Fibroblast of lung (primary cell): ENCODE data around the gene CD58. TPM values are rescaled to one million over a fixed set of nuclear protein-coding genes. Genes with fewer than 3 reads are reported as not detected.
A peak's percentile ranks its signal among the peaks of the same experiment; 100 is the strongest.

ENCODE experiments used
- DNase-seq, 2 donors: peaks; one replicate each; pipeline versions ENCODE4 v3.0.0 to v3.0.0-alpha.2; 2010; ENCODE audit warnings: low read depth in 2 of 2
- H2AFZ ChIP-seq: 2 replicates; pipeline ENCODE4 v1.5.1; 2012; ENCODE audit warnings: low read length, control low read depth, inconsistent platforms
- H3K27ac ChIP-seq: 2 replicates; pipeline ENCODE4 v1.5.1; 2011; ENCODE audit warnings: low read length, control low read depth; ENCODE audit not compliant: insufficient read depth
- H3K27me3 ChIP-seq: 2 replicates; pipeline ENCODE4 v1.5.1; 2011; ENCODE audit warnings: mild to moderate bottlenecking, low read length; ENCODE audit not compliant: control insufficient read depth, insufficient read depth
- H3K36me3 ChIP-seq: 2 replicates; pipeline ENCODE4 v1.5.1; 2011; ENCODE audit warnings: low read length; ENCODE audit not compliant: control insufficient read depth, insufficient read depth
- H3K4me1 ChIP-seq: 2 replicates; pipeline ENCODE4 v1.5.1; 2011; ENCODE audit warnings: low read length; ENCODE audit not compliant: control insufficient read depth, insufficient read depth; ENCODE audit errors: extremely low read depth
- H3K4me2 ChIP-seq: 2 replicates; pipeline ENCODE4 v1.5.1; 2011; ENCODE audit warnings: low read length, control low read depth; ENCODE audit not compliant: insufficient read depth; ENCODE audit errors: extremely low read depth
- H3K4me3 ChIP-seq, 4 experiments: fragments of 200-600 bp in 1 of 4; sonication (generic) in 1 of 4; replicated peaks in 1 of 4; 2 replicates each; pipeline ENCODE4 v1.5.1; 2011 to 2016; ENCODE audit warnings: low read length in 4 of 4, low read depth in 3 of 4, mild to moderate bottlenecking in 3 of 4, control low read depth in 2 of 4, inconsistent platforms in 1 of 4, mixed read lengths in 1 of 4; ENCODE audit not compliant: insufficient read depth in 1 of 4; ENCODE audit errors: control extremely low read depth in 1 of 4
- H3K79me2 ChIP-seq: 2 replicates; pipeline ENCODE4 v1.5.1; 2012; ENCODE audit warnings: mild to moderate bottlenecking, low read length, inconsistent platforms; ENCODE audit not compliant: control insufficient read depth, insufficient read depth
- H3K9ac ChIP-seq: 2 replicates; pipeline ENCODE4 v1.5.1; 2011; ENCODE audit warnings: mild to moderate bottlenecking, low read length, control low read depth; ENCODE audit not compliant: insufficient read depth
- H3K9me3 ChIP-seq: 2 replicates; pipeline ENCODE4 v1.5.1; 2012; ENCODE audit warnings: low read depth, low read length; ENCODE audit not compliant: control insufficient read depth, insufficient read depth
- H4K20me1 ChIP-seq: 2 replicates; pipeline ENCODE4 v1.5.1; 2011; ENCODE audit warnings: low read length; ENCODE audit not compliant: control insufficient read depth, insufficient read depth; ENCODE audit errors: extremely low read depth
- CTCF ChIP-seq, 2 donors: IDR thresholded peaks in 1 of 2; conservative IDR thresholded peaks in 1 of 2; 1 replicate in 1 of 2; 2 replicates in 1 of 2; pipeline ENCODE4 v1.5.1; 2011 to 2012; ENCODE audit warnings: low read length in 2 of 2, control low read depth in 1 of 2, inconsistent platforms in 1 of 2, low read depth in 1 of 2, mild to moderate bottlenecking in 1 of 2
- EZH2 ChIP-seq: IDR thresholded peaks from 2 replicates; pipeline ENCODE4 v1.5.1; 2012; ENCODE audit warnings: low read length, control low read depth, mild to moderate bottlenecking; ENCODE audit errors: missing control alignments
- polyA plus RNA-seq, 2 donors: library from polyadenylated mRNA; depleted of rRNA in 1 of 2; stranded (reverse) in 1 of 2; unstranded in 1 of 2; fragments of >200 nt; gene quantifications; 2 replicates each; pipeline ENCODE4 v1.2.1, GENCODE V29; 2011 to 2012; ENCODE audit warnings: missing spikeins in 1 of 2
- total RNA-seq: library from RNA; depleted of rRNA; stranded (reverse); fragments of >200 nt; gene quantifications from 2 replicates; pipeline ENCODE4 v1.2.1, GENCODE V29; 2014

CD58 gene
- total and polyA plus RNA-seq, 2 donors (not counting 1 experiment from before 2014, with no cell fraction given): 8.4 to 16.3 TPM

- no peaks in the 10 kb centered on the region for H3K36me3 ChIP-seq
- H3K79me2 ChIP-seq: no peaks in the 10 kb centered on the region
- TF ChIP-seq CTCF (conservative IDR thresholded peaks at IDR 0.05 in 1 of 2, IDR thresholded peaks at IDR 0.05 in 1 of 2; ENCODE audit: low read depth in 1 of 2, low read length in 2 of 2) (no peak), EZH2 (no peak)
- H2AFZ ChIP-seq: no peak overlapping the region
- no peak overlapping the region for H3K4me2 ChIP-seq
- H3K27me3 ChIP-seq: no peaks in the 10 kb centered on the region
- H3K4me1 ChIP-seq: no peaks in the 10 kb centered on the region
- no peaks in the 10 kb centered on the region for H3K9me3 ChIP-seq
- no peak overlapping the region for H3K4me3 ChIP-seq
- peak; percentile 65 to 88 for DNase-seq
- no peak overlapping the region for H3K27ac ChIP-seq
- H4K20me1 ChIP-seq: no peaks in the 10 kb centered on the region
- H3K9ac ChIP-seq: no peak overlapping the region
Observed at GRCh38 chr1:116497656-116498055, 73.2 kb downstream of the CD58 start.

- no peak for DNase-seq
- Histone ChIP-seq H3K9me3 (no peaks in the 10 kb centered on the region), H2AFZ (no peak overlapping the region), H3K4me1 (no peaks in the 10 kb centered on the region), H3K4me2 (no peak overlapping the region), H3K4me3 (no peak overlapping the region), H4K20me1 (no peaks in the 10 kb centered on the region), H3K9ac (no peak overlapping the region), H3K27me3 (no peaks in the 10 kb centered on the region), H3K79me2 (no peaks in the 10 kb centered on the region), H3K36me3 (no peaks in the 10 kb centered on the region), H3K27ac (no peak overlapping the region)
- TF ChIP-seq CTCF (conservative IDR thresholded peaks at IDR 0.05 in 1 of 2, IDR thresholded peaks at IDR 0.05 in 1 of 2; ENCODE audit: low read depth in 1 of 2, low read length in 2 of 2): no peak
- no peak for TF ChIP-seq EZH2
Observed at GRCh38 chr1:116496898-116497297, 73.9 kb downstream of the CD58 start.

GRCh38 chr1:116496380-116496779 lies 74.4 kb downstream of the CD58 start:
- no peaks in the 10 kb centered on the region for H3K36me3 ChIP-seq
- no peaks in the 10 kb centered on the region for H3K4me1 ChIP-seq
- H3K9me3 ChIP-seq: no peaks in the 10 kb centered on the region
- no peaks in the 10 kb centered on the region for H3K79me2 ChIP-seq
- TF ChIP-seq EZH2: no peak
- TF ChIP-seq CTCF (conservative IDR thresholded peaks at IDR 0.05 in 1 of 2, IDR thresholded peaks at IDR 0.05 in 1 of 2; ENCODE audit: low read depth in 1 of 2, low read length in 2 of 2): no peak
- H3K27me3 ChIP-seq: no peaks in the 10 kb centered on the region
- no peak overlapping the region for H3K4me3 ChIP-seq
- DNase-seq: peak in 1 of 2 donors; percentile 82
- H3K27ac ChIP-seq: no peak overlapping the region
- no peak overlapping the region for H2AFZ ChIP-seq
- no peak overlapping the region for H3K9ac ChIP-seq
- no peak overlapping the region for H3K4me2 ChIP-seq
- H4K20me1 ChIP-seq: no peaks in the 10 kb centered on the region
